Measurements from ENCODE around the gene GBGT1.
A peak's percentile ranks its signal among the peaks of the same experiment; 100 is the strongest.

The GBGT1 gene

GRCh38 chr9:133144142-133144903 lies 19.4 kb downstream of the GBGT1 start:
- DNase-seq (ENCODE audit: low read depth in 2 of 2): peak; percentile 57 to 68
- TF ChIP-seq CTCF (IDR thresholded peaks at IDR 0.05; ENCODE audit: low read depth, low read length): peak; percentile 74

GRCh38 chr9:133143639-133144141 lies 20.0 kb downstream of the GBGT1 start:
- TF ChIP-seq CTCF (IDR thresholded peaks at IDR 0.05; ENCODE audit: low read depth, low read length): no peak
- no peak overlapping the region for H3K4me3 ChIP-seq (replicated peaks in 1 of 2; ENCODE audit: low read depth in 2 of 2, low read length in 2 of 2)
- no peak for DNase-seq (ENCODE audit: low read depth in 2 of 2)

More at GRCh38 chr9:133144142-133144903, 19.4 kb downstream of the GBGT1 start:
- H3K4me3 ChIP-seq (replicated peaks in 1 of 2; ENCODE audit: low read depth in 2 of 2, low read length in 2 of 2): peak overlapping the region; percentile 21 to 41

GRCh38 chr9:133142684-133143622 lies 20.8 kb downstream of the GBGT1 start:
- no peak for DNase-seq (ENCODE audit: low read depth in 2 of 2)
- no peak overlapping the region for H3K4me3 ChIP-seq (replicated peaks in 1 of 2; ENCODE audit: low read depth in 2 of 2, low read length in 2 of 2)
- no peak for TF ChIP-seq CTCF (IDR thresholded peaks at IDR 0.05; ENCODE audit: low read depth, low read length)

GRCh38 chr9:133141833-133142595 lies 21.7 kb downstream of the GBGT1 start:
- DNase-seq (ENCODE audit: low read depth in 2 of 2): no peak
- TF ChIP-seq CTCF (IDR thresholded peaks at IDR 0.05; ENCODE audit: low read depth, low read length): no peak
- no peak overlapping the region for H3K4me3 ChIP-seq (replicated peaks in 1 of 2; ENCODE audit: low read depth in 2 of 2, low read length in 2 of 2)

- no peak for TF ChIP-seq CTCF (IDR thresholded peaks at IDR 0.05; ENCODE audit: low read depth, low read length)
- H3K4me3 ChIP-seq (replicated peaks in 1 of 2; ENCODE audit: low read depth in 2 of 2, low read length in 2 of 2): no peak overlapping the region
- DNase-seq (ENCODE audit: low read depth in 2 of 2): no peak
These were observed 23.1 kb downstream of the GBGT1 start for GRCh38 chr9:133140606-133141005.

GRCh38 chr9:133140174-133140505 lies 23.6 kb downstream of the GBGT1 start:
- no peak overlapping the region for H3K4me3 ChIP-seq (replicated peaks in 1 of 2; ENCODE audit: low read depth in 2 of 2, low read length in 2 of 2)
- DNase-seq (ENCODE audit: low read depth in 2 of 2): no peak
- TF ChIP-seq CTCF (IDR thresholded peaks at IDR 0.05; ENCODE audit: low read depth, low read length): no peak

Measured in cardiac fibroblast (primary cell).